Colonic mucosa (tissue), 4 donors: ENCODE data around the gene PML. TPM values are rescaled to one million over a fixed set of nuclear protein-coding genes. Genes with fewer than 3 reads are reported as not detected.

Experiments used
- DNase-seq: peaks from one replicate; pipeline ENCODE4 v3.0.0-alpha.2; 2020
- H3K27ac ChIP-seq: fragments of 200-600 bp; one replicate; pipeline ENCODE4 v1.8.0; 2021
- H3K27me3 ChIP-seq: fragments of 200-600 bp; one replicate; pipeline ENCODE4 v1.8.0; 2021
- H3K36me3 ChIP-seq: fragments of 200-600 bp; one replicate; pipeline ENCODE4 v1.8.0; 2021
- H3K4me1 ChIP-seq: fragments of 200-600 bp; one replicate; pipeline ENCODE4 v1.8.0; 2021; ENCODE audit warnings: mild to moderate bottlenecking
- H3K4me3 ChIP-seq: fragments of 200-600 bp; one replicate; pipeline ENCODE4 v1.8.0; 2021
- H3K9ac ChIP-seq, 2 donors: one replicate each; pipeline ENCODE4 v1.7.0; 2013; ENCODE audit warnings: control low read depth in 2 of 2, low read depth in 2 of 2, low read length in 2 of 2
- H3K9me3 ChIP-seq: fragments of 200-600 bp; one replicate; pipeline ENCODE4 v1.8.0; 2021
- intact Hi-C: fragments of 100-400 bp; cut with DNase I; formaldehyde crosslinking; loops from one replicate; pipeline ENCODE4 v1.14.1; 2022
- total RNA-seq, 2 donors: library from RNA; stranded (reverse); fragmentation: NEBNext Ultra II Directional in 1 of 2; extraction: Animal tissue kit (Norgen Biotek cat#: 25700) in 1 of 2; gene quantifications; one replicate each; pipeline ENCODE4 v1.2.1, GENCODE V29; 2021
- TF ChIP-seq, protein P1 (sequence below): fragments of 200-600 bp; IDR thresholded peaks from one replicate; pipeline ENCODE4 v1.8.0; 2022; ENCODE audit warnings: antibody characterized with exemption, mild to moderate bottlenecking
- donor health status: healthy.
- donor health status: DM: no; HTN: no; CAD: no.
- donor health status: DM: no; HTN: no; CAD: no.

Gene PML
- total RNA-seq, 2 donors from 2014 or later = 27.0 to 31.3 TPM

- intact Hi-C loops = no loop called here
- H3K9ac ChIP-seq = no peak overlapping the region
- H3K4me1 ChIP-seq = peaks cover 4% of the 10 kb centered on the region
- H3K36me3 ChIP-seq = no peaks in the 10 kb centered on the region
- no peak overlapping the region for H3K4me3 ChIP-seq
- no peak for DNase-seq
- no peak overlapping the region for H3K27ac ChIP-seq
- H3K9me3 ChIP-seq = no peaks in the 10 kb centered on the region
- TF ChIP-seq, protein P1, sequence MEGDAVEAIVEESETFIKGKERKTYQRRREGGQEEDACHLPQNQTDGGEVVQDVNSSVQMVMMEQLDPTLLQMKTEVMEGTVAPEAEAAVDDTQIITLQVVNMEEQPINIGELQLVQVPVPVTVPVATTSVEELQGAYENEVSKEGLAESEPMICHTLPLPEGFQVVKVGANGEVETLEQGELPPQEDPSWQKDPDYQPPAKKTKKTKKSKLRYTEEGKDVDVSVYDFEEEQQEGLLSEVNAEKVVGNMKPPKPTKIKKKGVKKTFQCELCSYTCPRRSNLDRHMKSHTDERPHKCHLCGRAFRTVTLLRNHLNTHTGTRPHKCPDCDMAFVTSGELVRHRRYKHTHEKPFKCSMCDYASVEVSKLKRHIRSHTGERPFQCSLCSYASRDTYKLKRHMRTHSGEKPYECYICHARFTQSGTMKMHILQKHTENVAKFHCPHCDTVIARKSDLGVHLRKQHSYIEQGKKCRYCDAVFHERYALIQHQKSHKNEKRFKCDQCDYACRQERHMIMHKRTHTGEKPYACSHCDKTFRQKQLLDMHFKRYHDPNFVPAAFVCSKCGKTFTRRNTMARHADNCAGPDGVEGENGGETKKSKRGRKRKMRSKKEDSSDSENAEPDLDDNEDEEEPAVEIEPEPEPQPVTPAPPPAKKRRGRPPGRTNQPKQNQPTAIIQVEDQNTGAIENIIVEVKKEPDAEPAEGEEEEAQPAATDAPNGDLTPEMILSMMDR = no peak
- H3K27me3 ChIP-seq = no peaks in the 10 kb centered on the region
These were observed 38.4 kb upstream of the PML start for GRCh38 chr15:73955861-73956742.

DNA sequence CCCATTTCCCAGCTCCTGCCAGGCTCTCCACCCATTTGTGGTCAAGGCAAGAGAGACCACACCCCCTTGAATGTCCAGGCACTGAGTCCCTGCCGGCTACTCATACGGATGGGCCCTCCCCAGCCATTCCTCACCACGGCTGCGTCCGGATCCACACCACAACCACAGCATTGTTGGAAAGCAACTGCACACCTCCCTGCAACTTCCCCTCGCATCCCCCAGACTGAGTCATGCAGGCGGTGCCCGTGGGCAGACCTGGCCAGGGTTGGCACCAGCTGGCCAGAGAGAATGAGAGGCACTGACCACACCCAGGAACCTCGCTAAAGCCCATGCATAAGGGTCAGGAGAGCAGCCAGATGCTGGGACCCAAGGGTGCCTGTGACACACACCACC is 37.8 kb upstream of the PML start:
- Histone ChIP-seq H3K27me3 (no peaks in the 10 kb centered on the region), H3K9me3 (no peaks in the 10 kb centered on the region), H3K9ac (no peak overlapping the region), H3K27ac (no peak overlapping the region), H3K4me3 (no peak overlapping the region), H3K36me3 (no peaks in the 10 kb centered on the region), H3K4me1 (peaks cover 3% of the 10 kb centered on the region)
- TF ChIP-seq, protein P1 = no peak
- intact Hi-C loops = no loop called here
- DNase-seq = no peak

GRCh38 chr15:73957276-73957675 is 37.2 kb upstream of the PML start:
- no peak overlapping the region for H3K27ac ChIP-seq
- no peak overlapping the region for H3K4me3 ChIP-seq
- H3K9me3 ChIP-seq = no peaks in the 10 kb centered on the region
- H3K9ac ChIP-seq = no peak overlapping the region
- intact Hi-C loops = no loop called here
- TF ChIP-seq, protein P1 = no peak
- H3K36me3 ChIP-seq = no peaks in the 10 kb centered on the region
- DNase-seq = no peak
- H3K4me1 ChIP-seq = no peaks in the 10 kb centered on the region
- H3K27me3 ChIP-seq = no peaks in the 10 kb centered on the region

GRCh38 chr15:73957785-73958184 is 36.7 kb upstream of the PML start:
- TF ChIP-seq, protein P1 = no peak
- Histone ChIP-seq H3K4me3 (no peak overlapping the region), H3K9ac (no peak overlapping the region), H3K4me1 (no peaks in the 10 kb centered on the region), H3K36me3 (no peaks in the 10 kb centered on the region), H3K27me3 (no peaks in the 10 kb centered on the region), H3K27ac (no peak overlapping the region), H3K9me3 (no peaks in the 10 kb centered on the region)
- DNase-seq = no peak
- intact Hi-C loops = no loop called here

DNA sequence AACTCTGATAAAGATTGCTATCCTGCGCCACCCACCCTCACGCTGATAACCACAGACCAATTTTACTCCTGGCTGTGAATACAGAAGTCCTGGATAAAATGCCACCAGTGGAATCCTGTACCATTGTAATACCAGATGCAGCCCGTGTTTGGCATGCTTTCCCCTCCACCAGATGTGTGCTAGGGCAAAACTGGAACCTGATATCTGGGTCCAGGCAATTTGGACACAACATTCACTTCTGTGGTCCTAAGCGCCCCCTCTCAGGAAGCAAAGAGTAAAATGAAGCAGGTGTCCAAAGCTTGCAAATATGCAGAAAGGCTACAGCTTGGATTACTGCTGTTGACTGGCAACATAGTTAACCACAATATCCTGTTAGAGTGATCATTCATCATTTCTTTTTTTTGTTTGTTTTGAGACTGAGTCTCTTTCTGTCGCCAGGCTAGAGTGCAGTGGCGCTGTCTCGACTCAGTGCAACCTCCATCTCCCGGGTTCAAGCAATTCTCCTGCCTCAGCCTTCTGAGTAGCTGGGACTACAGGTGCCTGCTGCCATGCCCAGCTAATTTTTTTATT is 35.4 kb upstream of the PML start:
- no peak for DNase-seq
- intact Hi-C loops = no loop called here
- TF ChIP-seq, protein P1 = no peak
- Histone ChIP-seq H3K4me1 (no peaks in the 10 kb centered on the region), H3K27me3 (no peaks in the 10 kb centered on the region), H3K9me3 (no peaks in the 10 kb centered on the region), H3K4me3 (no peak overlapping the region), H3K27ac (no peak overlapping the region), H3K9ac (no peak overlapping the region), H3K36me3 (no peaks in the 10 kb centered on the region)
